ENCODE data around the gene DUSP14. TPM values are rescaled to one million over a fixed set of nuclear protein-coding genes. Genes with fewer than 3 reads are reported as not detected.
"Not testable (repeated sequence)": the region's sequence is repeated elsewhere in the genome, so short reads cannot be mapped to it uniquely, and the experiment has no call there.

The DUSP14 gene
- total RNA-seq, 8 experiments from 2014 or later, result 7.6 to 42.6 (median 22.3) TPM

GRCh38 chr17:37507111-37507510 is 17.4 kb downstream of the DUSP14 start:
- H3K27ac ChIP-seq, result no peak overlapping the region
- no peaks in the 10 kb centered on the region for H3K4me1 ChIP-seq (replicated peaks in 1 of 2)
- WGBS, 10 experiments, result 60 to 100% (median 89%) methylated on average over 1 to 8 of the region's 9 CpGs; no CpG with 5 or more reads in 2 of the 10 experiments
- no peak overlapping the region for H3K4me3 ChIP-seq
- no peak for ATAC-seq (replicated peaks in 6 of 8)
- in situ Hi-C loops (cut with MboI; ENCODE audit: low pct_unique_long_range_greater_than_20kb in 2 of 9, low sequenced_read_pairs in 9 of 9, unreplicated experiment in 9 of 9), result loop anchor here in 1 of 9 experiments (25.0 kb wide), 1 partner anchor 105 kb away; the partner anchor contains the start of gene SYNRG

- Histone ChIP-seq H3K27ac (no peak overlapping the region), H3K4me1 (replicated peaks in 1 of 2) (no peaks in the 10 kb centered on the region), H3K4me3 (no peak overlapping the region)
- in situ Hi-C loops (cut with MboI; ENCODE audit: low pct_unique_long_range_greater_than_20kb in 2 of 9, low sequenced_read_pairs in 9 of 9, unreplicated experiment in 9 of 9), result loop anchor here in 1 of 9 experiments (25.0 kb wide), 1 partner anchor 102 kb away; the partner anchor contains the start of gene SYNRG
- ATAC-seq (replicated peaks in 6 of 8), result no peak
- WGBS, 10 experiments, result 83 to 100% (median 100%) methylated on average over 1 to 9 of the region's 17 CpGs; no CpG with 5 or more reads in 1 of the 10 experiments
Measured at GRCh38 chr17:37510056-37510455, 20.4 kb downstream of the DUSP14 start.

DNA sequence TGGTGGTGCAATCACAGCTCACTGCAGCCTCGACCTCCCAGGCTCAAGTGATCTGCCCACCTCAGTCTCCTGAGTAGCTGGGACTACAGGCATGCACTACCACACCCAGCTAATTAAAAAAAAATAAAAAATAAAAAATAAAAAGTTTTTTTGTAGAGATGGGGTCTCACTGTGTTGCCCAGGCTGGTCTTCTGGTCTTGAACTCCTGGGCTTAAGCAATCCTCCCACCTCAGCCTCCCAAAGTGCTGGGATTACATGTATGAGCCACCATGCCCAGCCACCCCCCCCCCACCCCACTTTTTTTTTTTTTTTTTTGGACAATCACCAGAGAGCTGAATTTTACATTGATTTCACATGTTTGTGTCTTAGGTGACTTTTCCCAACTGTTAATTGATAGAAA is 22.0 kb downstream of the DUSP14 start:
- not testable (repeated sequence) for H3K27ac ChIP-seq; ATAC-seq (replicated peaks in 6 of 8); H3K4me3 ChIP-seq
- H3K4me1 ChIP-seq (replicated peaks in 1 of 2), result peaks cover 12 to 16% of the 10 kb centered on the region in 2 donors
- in situ Hi-C loops (cut with MboI; ENCODE audit: low pct_unique_long_range_greater_than_20kb in 2 of 9, low sequenced_read_pairs in 9 of 9, unreplicated experiment in 9 of 9), result loop anchor here in 1 of 9 experiments (25.0 kb wide), 1 partner anchor 101 kb away; the partner anchor contains the start of gene SYNRG
- WGBS, 10 experiments, result 100% methylated on average over 1 of the region's 1 CpG; no CpG with 5 or more reads in 7 of the 10 experiments

DNA sequence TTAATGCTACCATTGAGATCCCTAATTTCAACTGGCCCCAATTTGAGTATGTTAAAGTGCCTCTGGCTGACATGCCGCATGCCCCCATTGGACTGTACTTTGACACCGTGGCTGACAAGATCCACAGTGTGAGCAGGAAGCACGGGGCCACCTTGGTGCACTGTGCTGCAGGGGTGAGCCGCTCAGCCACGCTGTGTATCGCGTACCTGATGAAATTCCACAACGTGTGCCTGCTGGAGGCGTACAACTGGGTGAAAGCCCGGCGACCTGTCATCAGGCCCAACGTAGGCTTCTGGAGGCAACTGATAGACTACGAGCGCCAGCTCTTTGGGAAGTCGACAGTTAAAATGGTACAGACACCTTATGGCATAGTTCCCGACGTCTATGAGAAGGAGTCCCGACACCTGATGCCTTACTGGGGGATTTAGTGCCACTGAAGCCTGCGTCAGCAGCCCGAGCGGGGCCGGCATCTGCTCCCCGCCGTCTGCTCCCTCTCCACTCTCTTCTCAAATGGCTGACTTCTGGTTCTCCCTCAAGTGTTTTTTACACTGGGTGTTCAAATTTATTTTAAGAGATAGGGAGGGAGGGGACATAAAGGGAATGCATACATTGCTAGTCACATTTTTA is 22.9 kb downstream of the DUSP14 start:
- peak in 1 of 8 experiments; percentile 30 for ATAC-seq (replicated peaks in 6 of 8)
- Histone ChIP-seq H3K4me3 (no peak overlapping the region), H3K4me1 (replicated peaks in 1 of 2) (peaks cover 12 to 17% of the 10 kb centered on the region in 2 donors), H3K27ac (no peak overlapping the region)
- 76 to 97% (median 87%) methylated on average over 6 to 17 of the region's 24 CpGs; no CpG with 5 or more reads in 4 of the 10 experiments for WGBS, 10 experiments
- in situ Hi-C loops (cut with MboI; ENCODE audit: low pct_unique_long_range_greater_than_20kb in 2 of 9, low sequenced_read_pairs in 9 of 9, unreplicated experiment in 9 of 9), result loop anchor here in 1 of 9 experiments (25.0 kb wide), 1 partner anchor 100 kb away; the partner anchor contains the start of gene SYNRG

GRCh38 chr17:37513711-37514110 is 24.0 kb downstream of the DUSP14 start:
- 80 to 100% (median 100%) methylated on average over 1 to 6 of the region's 10 CpGs; no CpG with 5 or more reads in 3 of the 10 experiments for WGBS, 10 experiments
- Histone ChIP-seq H3K4me3 (no peak overlapping the region), H3K27ac (no peak overlapping the region), H3K4me1 (replicated peaks in 1 of 2) (peaks cover 12 to 17% of the 10 kb centered on the region in 2 donors)
- no peak for ATAC-seq (replicated peaks in 6 of 8)
- in situ Hi-C loops (cut with MboI; ENCODE audit: low pct_unique_long_range_greater_than_20kb in 2 of 9, low sequenced_read_pairs in 9 of 9, unreplicated experiment in 9 of 9), result loop anchor here in 1 of 9 experiments (25.0 kb wide), 1 partner anchor 99 kb away; the partner anchor contains the start of gene SYNRG

DNA sequence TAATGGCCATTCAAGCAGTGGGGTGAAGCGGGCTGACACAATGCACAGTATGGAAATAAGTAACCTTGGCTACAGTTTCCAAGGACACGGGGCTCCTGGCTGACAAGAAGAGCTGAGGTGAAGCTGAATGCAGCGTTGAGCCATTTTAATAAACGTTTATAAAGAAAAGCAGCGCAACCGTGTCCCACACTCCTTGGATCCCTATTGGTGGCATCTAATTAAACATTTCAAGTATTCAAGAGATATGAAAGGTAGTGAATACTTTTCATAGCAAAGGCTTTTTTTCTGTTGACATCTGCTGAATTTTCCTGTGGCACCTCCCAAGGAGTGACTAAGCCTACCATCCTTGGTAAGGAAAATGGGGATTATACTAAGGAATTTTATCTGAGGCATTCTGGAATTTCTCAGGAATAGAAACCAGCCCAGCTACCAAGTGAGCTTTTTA is 26.5 kb downstream of the DUSP14 start:
- Histone ChIP-seq H3K4me1 (replicated peaks in 1 of 2) (peaks cover 12 to 17% of the 10 kb centered on the region in 2 donors), H3K27ac (no peak overlapping the region), H3K4me3 (no peak overlapping the region)
- 16 to 85% (median 40%) methylated on average over 1 to 6 of the region's 6 CpGs; no CpG with 5 or more reads in 1 of the 10 experiments for WGBS, 10 experiments
- in situ Hi-C loops (cut with MboI; ENCODE audit: low pct_unique_long_range_greater_than_20kb in 2 of 9, low sequenced_read_pairs in 9 of 9, unreplicated experiment in 9 of 9), result loop anchor here in 1 of 9 experiments (25.0 kb wide), 1 partner anchor 96 kb away; the partner anchor contains the start of gene SYNRG
- peak in 7 of 8 experiments; percentile 59 to 96 (median 84) for ATAC-seq (replicated peaks in 6 of 8)

DNA sequence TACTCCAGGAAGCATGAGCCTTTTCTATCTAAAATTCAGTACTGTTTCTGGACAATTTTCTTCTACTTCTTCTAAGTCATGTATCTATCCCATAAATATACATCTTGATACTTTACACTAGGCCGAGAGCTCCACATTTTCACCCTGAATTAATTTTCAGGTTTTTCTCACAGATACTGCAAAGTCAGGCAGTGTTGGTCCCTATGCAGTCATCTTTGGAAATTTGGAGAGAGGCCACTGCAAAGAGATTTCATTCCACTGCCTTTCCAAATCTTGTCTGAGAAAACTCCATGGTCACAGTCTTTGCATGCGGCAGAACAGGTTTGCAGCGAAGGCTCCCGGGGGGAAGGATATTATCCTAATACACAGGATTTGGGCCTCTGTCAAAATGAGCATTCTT is 28.2 kb downstream of the DUSP14 start:
- Histone ChIP-seq H3K4me3 (no peak overlapping the region), H3K27ac (no peak overlapping the region), H3K4me1 (replicated peaks in 1 of 2) (peaks cover 12 to 17% of the 10 kb centered on the region in 2 donors)
- ATAC-seq (replicated peaks in 6 of 8), result no peak
- 93 to 100% (median 100%) methylated on average over 1 to 4 of the region's 4 CpGs; no CpG with 5 or more reads in 3 of the 10 experiments for WGBS, 10 experiments
- in situ Hi-C loops (cut with MboI; ENCODE audit: low pct_unique_long_range_greater_than_20kb in 2 of 9, low sequenced_read_pairs in 9 of 9, unreplicated experiment in 9 of 9), result loop anchor here in 1 of 9 experiments (25.0 kb wide), 1 partner anchor 94 kb away; the partner anchor contains the start of gene SYNRG

DNA sequence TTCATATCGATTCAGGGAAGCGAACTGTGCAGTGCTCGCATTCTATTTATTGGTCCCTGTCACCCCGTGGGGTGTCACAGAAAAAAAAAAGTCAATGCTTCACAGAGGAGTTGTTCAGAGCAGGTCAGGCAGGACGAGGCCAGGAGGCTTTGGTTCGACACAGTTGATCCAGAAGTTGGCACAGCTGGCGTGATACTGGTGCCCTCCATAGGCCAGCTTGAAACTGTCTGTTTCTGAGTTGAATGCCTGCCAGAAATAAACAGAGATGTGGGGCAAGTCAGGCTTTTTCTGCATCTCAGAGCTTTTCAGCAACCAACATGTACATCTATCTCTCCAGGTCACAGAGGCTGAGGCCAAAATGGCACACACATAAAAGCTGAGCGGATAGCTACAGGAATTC is 29.1 kb downstream of the DUSP14 start:
- in situ Hi-C loops (cut with MboI; ENCODE audit: low pct_unique_long_range_greater_than_20kb in 2 of 9, low sequenced_read_pairs in 9 of 9, unreplicated experiment in 9 of 9), result loop anchor here in 1 of 9 experiments (25.0 kb wide), 1 partner anchor 93 kb away; the partner anchor contains the start of gene SYNRG
- no peak for ATAC-seq (replicated peaks in 6 of 8)
- H3K27ac ChIP-seq, result no peak overlapping the region
- H3K4me1 ChIP-seq (replicated peaks in 1 of 2), result peaks cover 12 to 17% of the 10 kb centered on the region in 2 donors
- WGBS, 10 experiments, result 80 to 100% (median 96%) methylated on average over 1 to 7 of the region's 8 CpGs; no CpG with 5 or more reads in 4 of the 10 experiments
- H3K4me3 ChIP-seq, result no peak overlapping the region

GRCh38 chr17:37519251-37519985 is 29.7 kb downstream of the DUSP14 start:
- Histone ChIP-seq H3K27ac (no peak overlapping the region), H3K4me3 (no peak overlapping the region), H3K4me1 (replicated peaks in 1 of 2) (peaks cover 12 to 17% of the 10 kb centered on the region in 2 donors)
- WGBS, 10 experiments, result 63 to 96% (median 79%) methylated on average over 4 to 5 of the region's 5 CpGs; no CpG with 5 or more reads in 1 of the 10 experiments
- in situ Hi-C loops (cut with MboI; ENCODE audit: low pct_unique_long_range_greater_than_20kb in 2 of 9, low sequenced_read_pairs in 9 of 9, unreplicated experiment in 9 of 9), result loop anchor here in 1 of 9 experiments (25.0 kb wide), 1 partner anchor 93 kb away; the partner anchor contains the start of gene SYNRG
- no peak for ATAC-seq (replicated peaks in 6 of 8)

- in situ Hi-C loops (cut with MboI; ENCODE audit: low pct_unique_long_range_greater_than_20kb in 2 of 9, low sequenced_read_pairs in 9 of 9, unreplicated experiment in 9 of 9), result loop anchor here in 1 of 9 experiments (25.0 kb wide), 1 partner anchor 92 kb away; the partner anchor contains the start of gene SYNRG
- ATAC-seq (replicated peaks in 6 of 8), result no peak
- 67 to 100% (median 90%) methylated on average over 1 to 6 of the region's 8 CpGs; no CpG with 5 or more reads in 2 of the 10 experiments for WGBS, 10 experiments
- Histone ChIP-seq H3K27ac (no peak overlapping the region), H3K4me1 (replicated peaks in 1 of 2) (peaks cover 12 to 16% of the 10 kb centered on the region in 2 donors), H3K4me3 (no peak overlapping the region)
Measured at GRCh38 chr17:37520174-37520573, 30.5 kb downstream of the DUSP14 start.

DNA sequence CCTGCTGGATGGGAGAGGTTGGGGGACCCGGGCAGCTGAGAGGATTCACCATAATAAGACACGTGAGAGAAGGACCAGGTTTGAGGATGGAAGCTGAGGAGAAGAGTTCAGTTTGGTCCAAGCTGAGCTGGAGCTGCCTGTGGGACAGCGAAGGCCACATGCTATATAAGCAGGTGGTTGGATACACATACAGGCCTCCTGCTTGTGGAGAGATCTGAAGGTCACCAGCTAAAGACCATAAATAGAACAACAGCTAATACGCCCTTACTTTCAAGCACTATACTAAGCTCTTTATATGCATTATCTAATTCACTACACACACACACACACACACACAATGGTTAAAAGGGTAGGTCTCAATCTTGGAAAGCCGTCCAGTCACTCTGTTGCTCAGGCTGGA is 32.1 kb downstream of the DUSP14 start:
- H3K4me3 ChIP-seq, result no peak overlapping the region
- WGBS, 10 experiments, result 93 to 100% (median 100%) methylated on average over 1 to 3 of the region's 5 CpGs; no CpG with 5 or more reads in 4 of the 10 experiments
- no peaks in the 10 kb centered on the region for H3K4me1 ChIP-seq (replicated peaks in 1 of 2)
- no peak for ATAC-seq (replicated peaks in 6 of 8)
- no peak overlapping the region for H3K27ac ChIP-seq
- in situ Hi-C loops (cut with MboI; ENCODE audit: low pct_unique_long_range_greater_than_20kb in 2 of 9, low sequenced_read_pairs in 9 of 9, unreplicated experiment in 9 of 9), result loop anchor here in 1 of 9 experiments (25.0 kb wide), 1 partner anchor 90 kb away; the partner anchor contains the start of gene SYNRG

GRCh38 chr17:37523715-37524219 is 34.1 kb downstream of the DUSP14 start:
- WGBS, 10 experiments, result 60 to 100% (median 90%) methylated on average over 1 to 8 of the region's 8 CpGs; no CpG with 5 or more reads in 3 of the 10 experiments
- H3K27ac ChIP-seq, result no peak overlapping the region
- no peaks in the 10 kb centered on the region for H3K4me1 ChIP-seq (replicated peaks in 1 of 2)
- H3K4me3 ChIP-seq, result no peak overlapping the region
- in situ Hi-C loops (cut with MboI; ENCODE audit: low pct_unique_long_range_greater_than_20kb in 2 of 9, low sequenced_read_pairs in 9 of 9, unreplicated experiment in 9 of 9), result loop anchor here in 1 of 9 experiments (25.0 kb wide), 1 partner anchor 89 kb away; the partner anchor contains the start of gene SYNRG
- ATAC-seq (replicated peaks in 6 of 8), result no peak

Measured in motor neuron (in vitro differentiated cells).